ENCODE results near the gene ANKLE2. TPM values are rescaled to one million over a fixed set of nuclear protein-coding genes. Genes with fewer than 3 reads are reported as not detected.

The ANKLE2 gene
- total RNA-seq, 4 donors from 2014 or later, result 68.2 to 103 (median 82.9) TPM

DNA sequence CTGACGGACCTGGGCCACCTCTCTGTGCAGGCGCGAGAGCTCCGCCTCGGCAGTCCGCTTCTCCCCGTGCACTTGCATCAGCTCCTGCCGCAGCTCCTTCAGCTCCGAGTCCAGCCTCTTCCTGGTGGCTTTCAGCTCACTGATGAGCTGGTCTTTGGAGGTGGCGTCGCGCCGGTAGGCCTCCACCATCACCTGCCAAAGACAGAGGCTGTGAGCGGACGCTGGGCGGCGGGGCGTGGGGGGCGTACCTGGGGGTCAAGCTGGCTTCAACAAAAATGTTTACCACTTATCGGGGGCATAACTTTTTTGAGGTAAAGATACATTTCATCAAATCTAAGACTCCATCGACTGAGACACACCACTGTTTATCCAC lies 27.5 kb upstream of the ANKLE2 start:
- H3K27ac ChIP-seq, result no peak overlapping the region
- peaks cover 2 to 87% (median 45%) of the 10 kb centered on the region in 3 donors for H3K36me3 ChIP-seq
- H3K4me3 ChIP-seq, result no peak overlapping the region
- H3K27me3 ChIP-seq, result no peaks in the 10 kb centered on the region
- DNase-seq (ENCODE audit: low spot score in 2 of 2), result no peak
- H3K4me1 ChIP-seq, result no peaks in the 10 kb centered on the region
- TF ChIP-seq, protein P1, sequence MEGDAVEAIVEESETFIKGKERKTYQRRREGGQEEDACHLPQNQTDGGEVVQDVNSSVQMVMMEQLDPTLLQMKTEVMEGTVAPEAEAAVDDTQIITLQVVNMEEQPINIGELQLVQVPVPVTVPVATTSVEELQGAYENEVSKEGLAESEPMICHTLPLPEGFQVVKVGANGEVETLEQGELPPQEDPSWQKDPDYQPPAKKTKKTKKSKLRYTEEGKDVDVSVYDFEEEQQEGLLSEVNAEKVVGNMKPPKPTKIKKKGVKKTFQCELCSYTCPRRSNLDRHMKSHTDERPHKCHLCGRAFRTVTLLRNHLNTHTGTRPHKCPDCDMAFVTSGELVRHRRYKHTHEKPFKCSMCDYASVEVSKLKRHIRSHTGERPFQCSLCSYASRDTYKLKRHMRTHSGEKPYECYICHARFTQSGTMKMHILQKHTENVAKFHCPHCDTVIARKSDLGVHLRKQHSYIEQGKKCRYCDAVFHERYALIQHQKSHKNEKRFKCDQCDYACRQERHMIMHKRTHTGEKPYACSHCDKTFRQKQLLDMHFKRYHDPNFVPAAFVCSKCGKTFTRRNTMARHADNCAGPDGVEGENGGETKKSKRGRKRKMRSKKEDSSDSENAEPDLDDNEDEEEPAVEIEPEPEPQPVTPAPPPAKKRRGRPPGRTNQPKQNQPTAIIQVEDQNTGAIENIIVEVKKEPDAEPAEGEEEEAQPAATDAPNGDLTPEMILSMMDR (IDR thresholded peaks at IDR 0.05), result no peak
- TF ChIP-seq POLR2A (IDR thresholded peaks at IDR 0.05), result no peak
- TF ChIP-seq EP300 (IDR thresholded peaks at IDR 0.05), result no peak
- WGBS, 2 donors, result 96 to 98% methylated on average over 21 of the region's 21 CpGs
- H3K9me3 ChIP-seq, result no peaks in the 10 kb centered on the region

DNA sequence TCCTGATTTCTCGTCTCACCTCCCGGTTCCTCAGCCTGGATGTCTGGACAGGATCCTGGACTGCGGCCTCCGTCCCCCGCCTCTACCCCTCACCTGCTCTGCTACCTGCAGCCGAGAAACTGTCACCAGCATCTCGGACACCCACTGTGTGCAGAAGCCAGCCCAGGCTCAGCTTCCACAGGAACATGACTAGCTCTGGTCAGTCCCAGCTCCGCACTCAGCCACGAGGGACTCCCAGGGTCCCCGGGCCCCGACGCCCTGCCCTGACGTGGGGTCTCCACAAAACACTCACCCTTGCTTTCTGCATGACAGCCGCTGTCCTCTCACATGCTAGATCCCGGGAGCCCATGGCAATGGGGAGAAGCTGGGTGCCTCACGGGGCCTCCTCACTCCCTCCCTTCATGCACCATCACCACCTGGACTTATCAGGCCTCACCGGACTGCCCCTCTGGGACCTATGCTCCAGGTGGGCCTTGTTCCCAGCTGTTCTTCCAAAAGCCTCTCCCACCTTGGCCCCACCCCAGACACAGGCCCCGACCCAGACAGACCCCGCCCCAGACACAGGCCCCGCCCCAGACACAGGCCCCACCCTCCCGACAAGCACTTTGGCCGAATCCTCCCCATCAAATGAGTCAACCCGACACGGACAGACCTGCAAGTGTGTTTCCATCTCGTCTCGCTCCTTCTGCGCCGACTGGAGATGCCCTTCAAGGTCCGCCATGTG lies 26.9 kb upstream of the ANKLE2 start:
- WGBS, 2 donors, result 94 to 98% methylated on average over 23 to 29 of the region's 29 CpGs
- TF ChIP-seq EP300 (IDR thresholded peaks at IDR 0.05), result no peak
- no peak for TF ChIP-seq POLR2A (IDR thresholded peaks at IDR 0.05)
- TF ChIP-seq, protein P1 (IDR thresholded peaks at IDR 0.05), result no peak
- Histone ChIP-seq H3K4me3 (no peak overlapping the region), H3K27me3 (no peaks in the 10 kb centered on the region), H3K27ac (no peak overlapping the region), H3K4me1 (no peaks in the 10 kb centered on the region), H3K36me3 (peaks cover 2 to 87% (median 43%) of the 10 kb centered on the region in 3 donors), H3K9me3 (no peaks in the 10 kb centered on the region)
- DNase-seq (ENCODE audit: low spot score in 2 of 2), result no peak

DNA sequence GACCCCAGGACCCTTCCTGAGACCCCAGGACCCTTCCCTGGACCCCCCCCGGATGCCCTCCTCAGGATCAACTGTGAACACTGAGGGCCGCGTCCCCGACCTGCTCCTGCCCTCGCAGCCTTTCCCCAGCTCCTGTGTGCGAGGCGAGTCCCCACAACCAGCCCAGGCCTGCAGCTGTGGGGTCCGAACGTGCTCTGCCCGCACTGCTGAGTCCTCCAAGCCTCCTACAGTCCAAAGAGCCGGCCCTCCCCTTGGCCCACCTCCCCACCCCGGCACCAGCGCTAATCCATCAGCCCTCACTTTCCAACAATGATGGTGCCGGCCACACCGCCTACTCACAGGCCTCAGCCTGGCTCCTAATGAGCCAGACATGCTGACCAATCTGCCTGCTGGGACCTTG lies 26.2 kb upstream of the ANKLE2 start:
- H3K36me3 ChIP-seq, result peaks cover 2 to 92% (median 43%) of the 10 kb centered on the region in 3 donors
- TF ChIP-seq EP300 (IDR thresholded peaks at IDR 0.05) (no peak), POLR2A (IDR thresholded peaks at IDR 0.05) (no peak)
- TF ChIP-seq, protein P1 (IDR thresholded peaks at IDR 0.05), result no peak
- H3K27me3 ChIP-seq, result no peaks in the 10 kb centered on the region
- DNase-seq (ENCODE audit: low spot score in 2 of 2), result no peak
- 92 to 97% methylated on average over 10 to 13 of the region's 15 CpGs for WGBS, 2 donors
- no peak overlapping the region for H3K27ac ChIP-seq
- no peak overlapping the region for H3K4me3 ChIP-seq
- no peaks in the 10 kb centered on the region for H3K9me3 ChIP-seq
- no peaks in the 10 kb centered on the region for H3K4me1 ChIP-seq

DNA sequence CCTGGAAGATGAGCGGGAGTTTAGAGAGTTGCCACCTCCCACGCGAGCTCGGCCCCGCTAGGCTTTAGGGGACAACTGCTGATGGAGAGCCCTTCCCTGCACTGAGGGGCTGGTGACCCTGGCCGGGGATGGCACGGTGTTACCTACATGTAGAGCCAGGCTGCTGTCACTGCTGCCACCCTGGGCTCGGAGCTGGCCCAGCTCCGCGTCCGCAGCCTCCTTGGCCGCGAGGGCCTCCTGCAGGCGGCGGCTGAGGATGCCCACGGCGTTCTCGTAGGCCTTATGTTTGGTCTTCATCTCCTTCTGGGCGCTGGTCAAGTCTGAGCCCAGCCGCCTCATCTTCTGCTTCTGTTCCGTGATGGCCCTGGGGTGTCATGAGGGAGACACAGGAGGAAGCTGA lies 24.6 kb upstream of the ANKLE2 start:
- H3K36me3 ChIP-seq, result peaks cover 2 to 92% (median 43%) of the 10 kb centered on the region in 3 donors
- TF ChIP-seq POLR2A (IDR thresholded peaks at IDR 0.05) (no peak), EP300 (IDR thresholded peaks at IDR 0.05) (no peak)
- TF ChIP-seq, protein P1 (IDR thresholded peaks at IDR 0.05), result no peak
- no peaks in the 10 kb centered on the region for H3K9me3 ChIP-seq
- no peak for DNase-seq (ENCODE audit: low spot score in 2 of 2)
- no peaks in the 10 kb centered on the region for H3K4me1 ChIP-seq
- H3K27me3 ChIP-seq, result no peaks in the 10 kb centered on the region
- H3K4me3 ChIP-seq, result no peak overlapping the region
- WGBS, 2 donors, result 90 to 94% methylated on average over 15 to 21 of the region's 21 CpGs
- H3K27ac ChIP-seq, result no peak overlapping the region

DNA sequence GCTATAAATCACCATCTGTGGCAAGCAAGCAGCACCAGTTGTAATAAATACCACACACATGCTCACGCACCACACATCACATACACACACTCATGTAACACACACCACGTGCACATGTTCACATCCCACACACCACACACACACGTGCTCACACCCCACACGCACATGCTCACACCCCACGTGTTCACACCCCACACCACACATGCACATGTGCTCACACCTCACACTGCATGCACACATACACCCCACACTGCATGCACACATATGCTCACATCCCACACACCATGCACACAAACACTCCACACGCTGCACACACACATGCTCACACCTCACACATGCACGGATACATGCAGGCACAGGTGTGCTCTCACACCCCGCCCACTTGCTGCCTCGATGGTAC lies 22.9 kb upstream of the ANKLE2 start:
- WGBS, 2 donors, result 88 to 89% methylated on average over 9 of the region's 9 CpGs
- H3K4me3 ChIP-seq, result no peak overlapping the region
- TF ChIP-seq POLR2A (IDR thresholded peaks at IDR 0.05), result no peak
- H3K9me3 ChIP-seq, result no peaks in the 10 kb centered on the region
- peaks cover 2 to 93% (median 44%) of the 10 kb centered on the region in 3 donors for H3K36me3 ChIP-seq
- no peaks in the 10 kb centered on the region for H3K4me1 ChIP-seq
- no peak overlapping the region for H3K27ac ChIP-seq
- no peaks in the 10 kb centered on the region for H3K27me3 ChIP-seq
- DNase-seq (ENCODE audit: low spot score in 2 of 2), result no peak
